Smooth muscle cell of the brain vasculature (primary cell): ENCODE data around the gene ALDH5A1.

ENCODE experiments used
- DNase-seq: peaks from one replicate; pipeline ENCODE4 v3.0.0-alpha.2; 2012; ENCODE audit warnings: low read depth, low spot score

The ALDH5A1 gene

GRCh38 chr6:24494821-24495795 is at the start of gene ALDH5A1:
Gene ALDH5A1, plus strand, starts transcription at chr6:24494969. Its CDS starts 28 bp downstream, at chr6:24494997.
- DNase-seq, result peak; percentile 12

GRCh38 chr6:24445704-24446103 is 49.1 kb upstream of the ALDH5A1 start:
- DNase-seq, result no peak

- no peak for DNase-seq
Measured at GRCh38 chr6:24446670-24447069, 48.1 kb upstream of the ALDH5A1 start.

- no peak for DNase-seq
Measured at GRCh38 chr6:24448396-24448795, 46.4 kb upstream of the ALDH5A1 start.

GRCh38 chr6:24448828-24449525 is 45.8 kb upstream of the ALDH5A1 start:
- DNase-seq, result no peak

GRCh38 chr6:24451581-24452388 is 43.0 kb upstream of the ALDH5A1 start:
- no peak for DNase-seq

GRCh38 chr6:24453921-24454320 is 40.8 kb upstream of the ALDH5A1 start:
- DNase-seq, result no peak

- DNase-seq, result no peak
Measured at GRCh38 chr6:24454452-24454851, 40.3 kb upstream of the ALDH5A1 start.

GRCh38 chr6:24455061-24455460 is 39.7 kb upstream of the ALDH5A1 start:
- DNase-seq, result no peak

- DNase-seq, result no peak
Measured at GRCh38 chr6:24458134-24458533, 36.6 kb upstream of the ALDH5A1 start.

- DNase-seq, result no peak
Measured at GRCh38 chr6:24458941-24459340, 35.8 kb upstream of the ALDH5A1 start.

GRCh38 chr6:24460966-24461365 is 33.8 kb upstream of the ALDH5A1 start:
- no peak for DNase-seq

GRCh38 chr6:24464253-24465038 is 30.3 kb upstream of the ALDH5A1 start:
- no peak for DNase-seq

GRCh38 chr6:24469811-24470210 is 25.0 kb upstream of the ALDH5A1 start:
- no peak for DNase-seq

- DNase-seq, result no peak
Measured at GRCh38 chr6:24472181-24472580, 22.6 kb upstream of the ALDH5A1 start.

GRCh38 chr6:24476631-24477030 is 18.1 kb upstream of the ALDH5A1 start:
- no peak for DNase-seq

GRCh38 chr6:24477070-24477469 is 17.7 kb upstream of the ALDH5A1 start:
- no peak for DNase-seq

- no peak for DNase-seq
Measured at GRCh38 chr6:24478903-24479302, 15.9 kb upstream of the ALDH5A1 start.

GRCh38 chr6:24480705-24481104 is 14.1 kb upstream of the ALDH5A1 start:
- DNase-seq, result no peak

GRCh38 chr6:24481449-24481848 is 13.3 kb upstream of the ALDH5A1 start:
- no peak for DNase-seq
